Activated T-cell treated with anti-CD3 and anti-CD28 coated beads, Interleukin-2, amount 50 U/mL, for 72 hours (primary cell): ENCODE measurements around the gene ABHD17A. TPM values are rescaled to one million over a fixed set of nuclear protein-coding genes. Genes with fewer than 3 reads are reported as not detected.

ENCODE experiments used
- ATAC-seq, 2 donors: fragments of 150-1000 bp; cut with Tn5 transposase; replicated peaks in 1 of 2; 2 replicates each; pipeline ENCODE4 v1.10.0; 2021; ENCODE audit warnings: moderate library complexity in 2 of 2, mild to moderate bottlenecking in 1 of 2
- DNase-seq, 2 donors: peaks; one replicate each; pipeline ENCODE4 v3.0.0; 2021 to 2022; ENCODE audit warnings: mixed read lengths in 1 of 2
- H3K27ac Mint-ChIP-seq: one replicate; pipeline ENCODE4 v1.8.0; 2022; ENCODE audit warnings: mild to moderate bottlenecking, moderate library complexity, mixed read lengths
- H3K27me3 Mint-ChIP-seq: one replicate; pipeline ENCODE4 v1.8.0; 2022; ENCODE audit warnings: low read depth, mixed read lengths
- H3K36me3 Mint-ChIP-seq, 2 donors: one replicate each; pipeline ENCODE4 v1.8.0; 2022; ENCODE audit warnings: mixed read lengths in 2 of 2, mild to moderate bottlenecking in 1 of 2; ENCODE audit not compliant: insufficient read depth in 2 of 2
- H3K4me1 Mint-ChIP-seq: one replicate; pipeline ENCODE4 v1.8.0; 2022; ENCODE audit warnings: low read depth, mixed read lengths
- H3K4me3 Mint-ChIP-seq, 2 donors: one replicate each; pipeline ENCODE4 v1.8.0; 2022; ENCODE audit warnings: mild to moderate bottlenecking in 2 of 2, mixed read lengths in 2 of 2, moderate library complexity in 2 of 2
- H3K9me3 Mint-ChIP-seq, 2 donors: one replicate each; pipeline ENCODE4 v1.8.0; 2022; ENCODE audit warnings: mixed read lengths in 2 of 2
- total RNA-seq, 2 donors: library from RNA; stranded (reverse); gene quantifications; one replicate each; pipeline ENCODE4 v1.2.3, GENCODE V29; 2022

The ABHD17A gene
- total RNA-seq, 2 donors from 2014 or later, result 84.2 to 92.1 TPM

GRCh38 chr19:1873524-1874473 lies 11.5 kb downstream of the ABHD17A start:
- Mint-ChIP-seq H3K4me3 (peak overlapping the region; percentile 98 to 99), H3K9me3 (no peaks in the 10 kb centered on the region)
- no peak for ATAC-seq

GRCh38 chr19:1872807-1873523 lies 12.3 kb downstream of the ABHD17A start:
- Mint-ChIP-seq H3K27me3 (no peaks in the 10 kb centered on the region), H3K4me1 (peaks cover 32% of the 10 kb centered on the region), H3K9me3 (no peaks in the 10 kb centered on the region), H3K4me3 (peak overlapping the region; percentile 98 to 99), H3K36me3 (peaks cover 6 to 9% of the 10 kb centered on the region in 2 donors), H3K27ac (no peak overlapping the region)
- ATAC-seq (no peak), DNase-seq (no peak)

More at GRCh38 chr19:1873524-1874473, 11.5 kb downstream of the ABHD17A start:
- Mint-ChIP-seq H3K27me3 (no peaks in the 10 kb centered on the region), H3K36me3 (peaks cover 6 to 9% of the 10 kb centered on the region in 2 donors), H3K4me1 (peaks cover 32% of the 10 kb centered on the region), H3K27ac (peak overlapping the region; percentile 99)
- DNase-seq, result no peak

GRCh38 chr19:1871630-1872029 lies 13.7 kb downstream of the ABHD17A start:
- Mint-ChIP-seq H3K36me3 (peaks cover 6 to 9% of the 10 kb centered on the region in 2 donors), H3K27ac (no peak overlapping the region), H3K27me3 (no peaks in the 10 kb centered on the region), H3K9me3 (no peaks in the 10 kb centered on the region), H3K4me1 (peaks cover 32% of the 10 kb centered on the region), H3K4me3 (no peak overlapping the region)
- DNase-seq (no peak), ATAC-seq (no peak)

- H3K9me3 Mint-ChIP-seq, result no peaks in the 10 kb centered on the region
- DNase-seq (no peak), ATAC-seq (no peak)
- peaks cover 28% of the 10 kb centered on the region for H3K4me1 Mint-ChIP-seq
- H3K4me3 Mint-ChIP-seq, result no peak overlapping the region
- H3K27ac Mint-ChIP-seq, result no peak overlapping the region
- H3K36me3 Mint-ChIP-seq, result peaks cover 6 to 9% of the 10 kb centered on the region in 2 donors
- no peaks in the 10 kb centered on the region for H3K27me3 Mint-ChIP-seq
Measured at GRCh38 chr19:1871140-1871597, 14.1 kb downstream of the ABHD17A start.

GRCh38 chr19:1868971-1869370 lies 16.3 kb downstream of the ABHD17A start:
- Mint-ChIP-seq H3K4me1 (peaks cover 17% of the 10 kb centered on the region), H3K27me3 (no peaks in the 10 kb centered on the region), H3K27ac (no peak overlapping the region), H3K9me3 (no peaks in the 10 kb centered on the region), H3K4me3 (no peak overlapping the region), H3K36me3 (peaks cover 0 to 7% of the 10 kb centered on the region in 2 donors)
- DNase-seq (no peak), ATAC-seq (no peak)

GRCh38 chr19:1867349-1867724 lies 18.0 kb downstream of the ABHD17A start:
- no peak for ATAC-seq
- Mint-ChIP-seq H3K27me3 (no peaks in the 10 kb centered on the region), H3K4me3 (no peak overlapping the region), H3K27ac (no peak overlapping the region), H3K9me3 (no peaks in the 10 kb centered on the region), H3K36me3 (peaks cover 0 to 7% of the 10 kb centered on the region in 2 donors), H3K4me1 (peaks cover 11% of the 10 kb centered on the region)
- no peak for DNase-seq

- Mint-ChIP-seq H3K27ac (no peak overlapping the region), H3K36me3 (peaks cover 0 to 7% of the 10 kb centered on the region in 2 donors), H3K4me1 (peaks cover 15% of the 10 kb centered on the region), H3K4me3 (no peak overlapping the region), H3K9me3 (no peaks in the 10 kb centered on the region), H3K27me3 (no peaks in the 10 kb centered on the region)
- DNase-seq (no peak), ATAC-seq (no peak)
Measured at GRCh38 chr19:1866693-1867348, 18.5 kb downstream of the ABHD17A start.

- H3K27ac Mint-ChIP-seq, result peak overlapping the region; percentile 12
- H3K36me3 Mint-ChIP-seq, result peaks cover 0 to 4% of the 10 kb centered on the region in 2 donors
- H3K9me3 Mint-ChIP-seq, result no peaks in the 10 kb centered on the region
- no peaks in the 10 kb centered on the region for H3K27me3 Mint-ChIP-seq
- DNase-seq, result no peak
- ATAC-seq, result no peak
- peak overlapping the region; percentile 79 to 84 for H3K4me3 Mint-ChIP-seq
- peaks cover 21% of the 10 kb centered on the region for H3K4me1 Mint-ChIP-seq
Measured at GRCh38 chr19:1865172-1866010, 19.9 kb downstream of the ABHD17A start.

GRCh38 chr19:1864480-1865171 lies 20.7 kb downstream of the ABHD17A start:
- peaks cover 22% of the 10 kb centered on the region for H3K4me1 Mint-ChIP-seq
- ATAC-seq, result peak; percentile 30 to 43
- no peaks in the 10 kb centered on the region for H3K9me3 Mint-ChIP-seq
- peak; percentile 79 to 82 for DNase-seq
- peaks cover 0 to 1% of the 10 kb centered on the region in 2 donors for H3K36me3 Mint-ChIP-seq
- no peaks in the 10 kb centered on the region for H3K27me3 Mint-ChIP-seq
- H3K27ac Mint-ChIP-seq, result peak overlapping the region; percentile 33
- H3K4me3 Mint-ChIP-seq, result peak overlapping the region; percentile 79 to 84

- H3K27me3 Mint-ChIP-seq, result no peaks in the 10 kb centered on the region
- ATAC-seq, result peak; percentile 74
- H3K27ac Mint-ChIP-seq, result no peak overlapping the region
- peak overlapping the region; percentile 79 to 84 for H3K4me3 Mint-ChIP-seq
- H3K4me1 Mint-ChIP-seq, result peaks cover 27% of the 10 kb centered on the region
- H3K36me3 Mint-ChIP-seq, result peaks cover 0 to 1% of the 10 kb centered on the region in 2 donors
- H3K9me3 Mint-ChIP-seq, result no peaks in the 10 kb centered on the region
- peak; percentile 95 to 96 for DNase-seq
Measured at GRCh38 chr19:1863638-1864479, 21.4 kb downstream of the ABHD17A start.

- Mint-ChIP-seq H3K27me3 (no peaks in the 10 kb centered on the region), H3K4me1 (peaks cover 33% of the 10 kb centered on the region), H3K27ac (peak within 1 kb of the TSS; percentile 85), H3K4me3 (peak within 1 kb of the TSS; percentile 95 to 99), H3K36me3 (peaks cover 0 to 1% of the 10 kb centered on the region in 2 donors), H3K9me3 (no peaks in the 10 kb centered on the region)
- ATAC-seq (peak; percentile 1 to 4), DNase-seq (no peak)
Measured at GRCh38 chr19:1863328-1863637, 22.0 kb downstream of the ABHD17A start, which contains the start of gene KLF16. Gene KLF16, minus strand, starts transcription at chr19:1863579. Its CDS starts 82 bp downstream, at chr19:1863497.
